Measurements from ENCODE around the gene DEPDC4.

The DEPDC4 gene

GRCh38 chr12:100219328-100220109, 47.4 kb downstream of the DEPDC4 start:
- no peak for DNase-seq
- H3K36me3 ChIP-seq: peaks cover 12% of the 10 kb centered on the region
- TF ChIP-seq CTCF (IDR thresholded peaks at IDR 0.05; ENCODE audit: low read depth, low read length): no peak
- H3K27ac ChIP-seq: no peak overlapping the region
- no peaks in the 10 kb centered on the region for H3K27me3 ChIP-seq (ENCODE audit: insufficient read depth, low read depth, severe bottlenecking)
- H3K4me3 ChIP-seq (ENCODE audit: low read depth, low read length): no peak overlapping the region
- H3K9me3 ChIP-seq (ENCODE audit: severe bottlenecking): no peaks in the 10 kb centered on the region

- DNase-seq: no peak
- no peaks in the 10 kb centered on the region for H3K9me3 ChIP-seq (ENCODE audit: severe bottlenecking)
- H3K4me3 ChIP-seq (ENCODE audit: low read depth, low read length): no peak overlapping the region
- no peak for TF ChIP-seq CTCF (IDR thresholded peaks at IDR 0.05; ENCODE audit: low read depth, low read length)
- H3K27ac ChIP-seq: no peak overlapping the region
- H3K36me3 ChIP-seq: peaks cover 32% of the 10 kb centered on the region
- H3K27me3 ChIP-seq (ENCODE audit: insufficient read depth, low read depth, severe bottlenecking): no peaks in the 10 kb centered on the region
Observed at GRCh38 chr12:100216337-100216736, 50.5 kb downstream of the DEPDC4 start.

GRCh38 chr12:100215209-100215608, 51.7 kb downstream of the DEPDC4 start:
- no peak overlapping the region for H3K4me3 ChIP-seq (ENCODE audit: low read depth, low read length)
- H3K36me3 ChIP-seq: peaks cover 32% of the 10 kb centered on the region
- no peak overlapping the region for H3K27ac ChIP-seq
- DNase-seq: no peak
- TF ChIP-seq CTCF (IDR thresholded peaks at IDR 0.05; ENCODE audit: low read depth, low read length): no peak
- no peaks in the 10 kb centered on the region for H3K9me3 ChIP-seq (ENCODE audit: severe bottlenecking)
- no peaks in the 10 kb centered on the region for H3K27me3 ChIP-seq (ENCODE audit: insufficient read depth, low read depth, severe bottlenecking)

- no peak overlapping the region for H3K4me3 ChIP-seq (ENCODE audit: low read depth, low read length)
- H3K27me3 ChIP-seq (ENCODE audit: insufficient read depth, low read depth, severe bottlenecking): no peaks in the 10 kb centered on the region
- no peak overlapping the region for H3K27ac ChIP-seq
- no peak for DNase-seq
- H3K36me3 ChIP-seq: peaks cover 31% of the 10 kb centered on the region
- H3K9me3 ChIP-seq (ENCODE audit: severe bottlenecking): no peaks in the 10 kb centered on the region
- TF ChIP-seq CTCF (IDR thresholded peaks at IDR 0.05; ENCODE audit: low read depth, low read length): no peak
Observed at GRCh38 chr12:100214518-100214917, 52.4 kb downstream of the DEPDC4 start.

- Histone ChIP-seq H3K27me3 (ENCODE audit: insufficient read depth, low read depth, severe bottlenecking) (no peaks in the 10 kb centered on the region), H3K9me3 (ENCODE audit: severe bottlenecking) (no peaks in the 10 kb centered on the region), H3K27ac (no peak overlapping the region), H3K36me3 (peaks cover 40% of the 10 kb centered on the region), H3K4me3 (ENCODE audit: low read depth, low read length) (no peak overlapping the region)
- DNase-seq: no peak
- no peak for TF ChIP-seq CTCF (IDR thresholded peaks at IDR 0.05; ENCODE audit: low read depth, low read length)
Observed at GRCh38 chr12:100213016-100213891, 53.6 kb downstream of the DEPDC4 start.

Measured in WERI-Rb-1 (cell line).